ENCODE data around the gene CNTNAP4. TPM values are rescaled to one million over a fixed set of nuclear protein-coding genes. Genes with fewer than 3 reads are reported as not detected.

The CNTNAP4 gene
- total and polyA plus RNA-seq, 3 donors from 2014 or later, result 1.5 to 3.5 (median 2.2) TPM

DNA sequence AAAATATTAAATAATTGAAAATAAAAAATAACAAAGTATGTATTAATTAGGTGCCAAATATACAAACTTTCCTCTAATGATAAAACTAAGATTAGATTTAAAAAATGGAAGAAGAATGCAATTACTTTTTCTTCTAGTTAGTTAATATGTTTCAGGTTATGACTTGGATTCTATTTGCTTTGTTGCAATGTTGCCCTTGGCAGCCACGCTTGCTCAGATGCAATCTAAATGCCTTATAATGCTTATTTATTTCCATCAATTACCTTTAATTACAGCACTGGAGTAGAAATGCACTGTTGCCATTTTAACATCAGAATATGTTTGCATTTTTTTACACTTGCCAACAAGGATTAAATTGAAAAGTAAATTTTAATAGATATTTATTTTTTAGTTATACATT, 263.9 kb downstream of the CNTNAP4 start:
- no peak overlapping the region for H3K27ac ChIP-seq
- H3K4me1 ChIP-seq, result no peaks in the 10 kb centered on the region
- DNase-seq, result no peak
- H3K4me3 ChIP-seq, result no peak overlapping the region
- H3K9me3 ChIP-seq, result no peaks in the 10 kb centered on the region
- intact Hi-C loops (cut with DNase I; ENCODE audit: low total_unique reads), result no loop called here
- H3K36me3 ChIP-seq (ENCODE audit: low read depth, missing control alignments), result no peaks in the 10 kb centered on the region
- no peaks in the 10 kb centered on the region for H3K27me3 ChIP-seq
- 31 to 48% methylated on average over 1 of the region's 1 CpG for WGBS, 2 donors
- no peak for TF ChIP-seq POLR2A (IDR thresholded peaks at IDR 0.05)
- TF ChIP-seq, protein P1, sequence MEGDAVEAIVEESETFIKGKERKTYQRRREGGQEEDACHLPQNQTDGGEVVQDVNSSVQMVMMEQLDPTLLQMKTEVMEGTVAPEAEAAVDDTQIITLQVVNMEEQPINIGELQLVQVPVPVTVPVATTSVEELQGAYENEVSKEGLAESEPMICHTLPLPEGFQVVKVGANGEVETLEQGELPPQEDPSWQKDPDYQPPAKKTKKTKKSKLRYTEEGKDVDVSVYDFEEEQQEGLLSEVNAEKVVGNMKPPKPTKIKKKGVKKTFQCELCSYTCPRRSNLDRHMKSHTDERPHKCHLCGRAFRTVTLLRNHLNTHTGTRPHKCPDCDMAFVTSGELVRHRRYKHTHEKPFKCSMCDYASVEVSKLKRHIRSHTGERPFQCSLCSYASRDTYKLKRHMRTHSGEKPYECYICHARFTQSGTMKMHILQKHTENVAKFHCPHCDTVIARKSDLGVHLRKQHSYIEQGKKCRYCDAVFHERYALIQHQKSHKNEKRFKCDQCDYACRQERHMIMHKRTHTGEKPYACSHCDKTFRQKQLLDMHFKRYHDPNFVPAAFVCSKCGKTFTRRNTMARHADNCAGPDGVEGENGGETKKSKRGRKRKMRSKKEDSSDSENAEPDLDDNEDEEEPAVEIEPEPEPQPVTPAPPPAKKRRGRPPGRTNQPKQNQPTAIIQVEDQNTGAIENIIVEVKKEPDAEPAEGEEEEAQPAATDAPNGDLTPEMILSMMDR (IDR thresholded peaks at IDR 0.05), result no peak

DNA sequence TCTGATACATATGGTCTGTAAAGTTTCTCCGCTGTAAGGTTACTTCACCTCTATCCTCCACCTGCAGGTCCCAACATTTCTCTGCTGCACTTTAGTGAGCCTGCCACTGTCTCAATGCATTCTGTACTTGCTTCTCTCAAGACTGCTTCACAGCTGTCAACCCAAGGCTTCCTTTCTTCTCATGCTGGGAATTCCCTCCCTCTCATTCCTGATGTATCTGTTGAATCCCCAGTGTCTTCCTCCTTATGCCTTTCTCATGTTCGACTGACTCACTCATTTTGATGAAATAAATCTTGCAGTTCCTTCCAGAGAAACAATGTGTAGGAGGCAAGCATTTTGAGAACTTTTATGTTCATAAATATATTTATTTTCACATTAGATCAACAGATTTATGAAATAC, 288.3 kb downstream of the CNTNAP4 start:
- TF ChIP-seq, protein P1 (IDR thresholded peaks at IDR 0.05), result no peak
- TF ChIP-seq POLR2A (IDR thresholded peaks at IDR 0.05), result no peak
- no peaks in the 10 kb centered on the region for H3K27me3 ChIP-seq
- H3K9me3 ChIP-seq, result no peaks in the 10 kb centered on the region
- intact Hi-C loops (cut with DNase I; ENCODE audit: low total_unique reads), result no loop called here
- no peak overlapping the region for H3K4me3 ChIP-seq
- no peak for DNase-seq
- H3K36me3 ChIP-seq (ENCODE audit: low read depth, missing control alignments), result no peaks in the 10 kb centered on the region
- H3K27ac ChIP-seq, result no peak overlapping the region
- H3K4me1 ChIP-seq, result no peaks in the 10 kb centered on the region
- 72 to 76% methylated on average over 2 of the region's 2 CpGs for WGBS, 2 donors

DNA sequence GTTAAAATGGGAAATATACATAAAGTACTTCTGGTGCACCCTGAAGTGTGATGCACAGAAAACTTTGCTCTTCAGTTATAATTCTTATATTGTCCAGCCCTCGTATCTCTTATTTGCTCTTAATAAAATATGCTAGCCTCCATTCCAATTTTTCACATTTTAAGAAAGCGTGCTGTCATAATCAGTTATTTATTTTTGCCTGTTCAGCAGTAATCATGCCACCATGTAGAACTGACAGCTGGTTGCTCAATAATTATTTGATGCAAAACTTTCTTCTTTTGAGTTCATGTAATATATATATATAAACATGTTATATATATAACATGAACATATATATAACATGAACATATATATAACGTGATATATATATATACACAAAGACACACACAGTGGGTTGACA, 294.6 kb downstream of the CNTNAP4 start:
- no peaks in the 10 kb centered on the region for H3K36me3 ChIP-seq (ENCODE audit: low read depth, missing control alignments)
- DNase-seq, result no peak
- TF ChIP-seq, protein P1 (IDR thresholded peaks at IDR 0.05), result no peak
- TF ChIP-seq POLR2A (IDR thresholded peaks at IDR 0.05), result no peak
- intact Hi-C loops (cut with DNase I; ENCODE audit: low total_unique reads), result no loop called here
- 57 to 66% methylated on average over 3 of the region's 3 CpGs for WGBS, 2 donors
- H3K27me3 ChIP-seq, result no peaks in the 10 kb centered on the region
- no peaks in the 10 kb centered on the region for H3K9me3 ChIP-seq
- H3K4me3 ChIP-seq, result no peak overlapping the region
- H3K27ac ChIP-seq, result no peak overlapping the region
- no peaks in the 10 kb centered on the region for H3K4me1 ChIP-seq

DNA sequence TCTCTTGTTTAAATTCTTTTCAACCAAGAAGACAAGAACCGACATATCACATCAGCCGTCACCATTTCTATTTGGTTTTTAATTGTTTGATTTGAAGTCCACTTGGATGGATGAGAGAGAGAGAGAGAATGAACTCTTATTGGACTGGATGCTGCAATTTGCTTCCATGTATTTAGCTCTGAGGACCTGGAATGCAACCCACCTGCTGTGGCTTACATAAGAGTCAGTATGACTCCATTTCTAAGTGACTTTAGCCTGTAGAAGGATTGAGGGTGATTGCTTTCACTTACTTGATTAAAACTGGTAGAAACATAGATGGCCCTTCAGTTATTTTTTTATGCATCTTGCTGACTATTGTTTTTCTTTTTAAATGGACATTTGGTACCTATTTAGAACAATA, 296.1 kb downstream of the CNTNAP4 start:
- Histone ChIP-seq H3K27me3 (no peaks in the 10 kb centered on the region), H3K9me3 (no peaks in the 10 kb centered on the region), H3K4me3 (no peak overlapping the region), H3K27ac (no peak overlapping the region), H3K4me1 (no peaks in the 10 kb centered on the region), H3K36me3 (ENCODE audit: low read depth, missing control alignments) (no peaks in the 10 kb centered on the region)
- intact Hi-C loops (cut with DNase I; ENCODE audit: low total_unique reads), result no loop called here
- WGBS, 2 donors, result 60 to 78% methylated on average over 2 of the region's 2 CpGs
- no peak for DNase-seq
- TF ChIP-seq, protein P1 (IDR thresholded peaks at IDR 0.05), result no peak
- no peak for TF ChIP-seq POLR2A (IDR thresholded peaks at IDR 0.05)

DNA sequence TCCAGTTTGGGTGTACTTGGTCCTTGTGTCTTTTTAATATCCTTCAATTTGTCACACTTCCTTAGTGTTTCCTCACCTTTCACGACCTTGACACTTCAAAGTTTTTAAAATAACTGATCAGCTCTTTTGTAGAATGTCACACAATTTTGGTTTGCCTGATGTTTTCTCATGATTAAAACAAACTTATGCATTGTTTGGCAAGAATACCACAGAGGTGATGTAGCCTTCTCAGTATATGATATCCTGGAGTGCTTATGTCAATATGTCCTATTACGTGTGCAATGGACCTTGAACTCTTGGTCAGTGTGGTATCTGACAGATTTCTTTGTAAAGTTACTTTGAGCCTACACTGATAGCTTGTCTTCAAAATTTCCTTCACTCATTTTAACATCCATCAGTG, 297.4 kb downstream of the CNTNAP4 start:
- no peaks in the 10 kb centered on the region for H3K27me3 ChIP-seq
- TF ChIP-seq, protein P1 (IDR thresholded peaks at IDR 0.05), result no peak
- TF ChIP-seq POLR2A (IDR thresholded peaks at IDR 0.05), result no peak
- 59 to 66% methylated on average over 2 of the region's 2 CpGs for WGBS, 2 donors
- intact Hi-C loops (cut with DNase I; ENCODE audit: low total_unique reads), result no loop called here
- H3K27ac ChIP-seq, result no peak overlapping the region
- no peaks in the 10 kb centered on the region for H3K9me3 ChIP-seq
- DNase-seq, result no peak
- H3K4me1 ChIP-seq, result no peaks in the 10 kb centered on the region
- H3K36me3 ChIP-seq (ENCODE audit: low read depth, missing control alignments), result no peaks in the 10 kb centered on the region
- no peak overlapping the region for H3K4me3 ChIP-seq
